HepG2 (cell line): Measurements from ENCODE around the gene TCF25. TPM values are rescaled to one million over a fixed set of nuclear protein-coding genes. Genes with fewer than 3 reads are reported as not detected.
A peak's percentile ranks its signal among the peaks of the same experiment; 100 is the strongest.

Experiments used
- ARNT2 ChIP-seq: sonication (generic); formaldehyde crosslinking; IDR thresholded peaks from 2 replicates; pipeline ENCODE4 v1.8.0; 2022; ENCODE audit warnings: mild to moderate bottlenecking, low read depth, missing genetic modification reagents, moderate library complexity
- ASH2L ChIP-seq: fragments of 300-600, 200-600 bp; sonication (generic); IDR thresholded peaks from 2 replicates; pipeline ENCODE4 v1.7.0; 2017; ENCODE audit warnings: low read depth, mild to moderate bottlenecking, moderate library complexity, mixed read lengths, low read length; ENCODE audit not compliant: insufficient read length
- BORCS8-MEF2B ChIP-seq: sonication (generic); formaldehyde crosslinking; IDR thresholded peaks from 2 replicates; pipeline ENCODE4 v1.8.0; 2022; ENCODE audit warnings: mild to moderate bottlenecking, missing genetic modification reagents
- CAMTA2 ChIP-seq: sonication (generic); formaldehyde crosslinking; IDR thresholded peaks from 2 replicates; pipeline ENCODE4 v1.4.0; 2020; ENCODE audit warnings: mild to moderate bottlenecking, missing genetic modification reagents, borderline replicate concordance
- CBX2 ChIP-seq, 2 experiments: fragments of 200-600 bp in 1 of 2; sonication (generic); formaldehyde crosslinking in 1 of 2; IDR thresholded peaks; 2 replicates each; pipeline versions ENCODE4 v1.7.0 to v1.8.1; 2018 to 2022; ENCODE audit warnings: low read depth in 2 of 2, low read length in 1 of 2, mild to moderate bottlenecking in 1 of 2, missing genetic modification reagents in 1 of 2
- DRAP1 ChIP-seq: IDR thresholded peaks from 2 replicates; pipeline ENCODE4 v1.6.1; 2016; ENCODE audit warnings: missing genetic modification reagents, missing compliant biosample characterization
- KLF13 ChIP-seq: sonication (generic); formaldehyde crosslinking; IDR thresholded peaks from 2 replicates; pipeline ENCODE4 v1.4.0; 2020; ENCODE audit warnings: mild to moderate bottlenecking, missing genetic modification reagents
- MAFK ChIP-seq, 2 experiments: IDR thresholded peaks in 1 of 2; conservative IDR thresholded peaks in 1 of 2; 2 replicates each; pipeline ENCODE4 v1.6.1; 2011; ENCODE audit warnings: improper control_type of control experiment in 2 of 2, low read length in 2 of 2
- MLX ChIP-seq: IDR thresholded peaks from 2 replicates; pipeline ENCODE4 v1.6.1; 2016
- NBN ChIP-seq: fragments of 450-650 bp; conservative IDR thresholded peaks from 2 replicates; pipeline ENCODE4 v1.6.1; 2017
- NCOA5 ChIP-seq: sonication (generic); formaldehyde crosslinking; IDR thresholded peaks from 2 replicates; pipeline ENCODE4 v1.4.0; 2020; ENCODE audit warnings: missing genetic modification reagents
- NONO ChIP-seq, 2 experiments: fragments of 450-650 bp in 1 of 2; sonication (generic) in 1 of 2; formaldehyde crosslinking in 1 of 2; IDR thresholded peaks in 1 of 2; conservative IDR thresholded peaks in 1 of 2; 2 replicates each; pipeline versions ENCODE4 v1.6.1 to v1.8.0; 2017 to 2022; ENCODE audit warnings: mild to moderate bottlenecking in 1 of 2, missing genetic modification reagents in 1 of 2, moderate library complexity in 1 of 2
- TBX2 ChIP-seq: sonication (generic); formaldehyde crosslinking; IDR thresholded peaks from 2 replicates; pipeline ENCODE4 v1.5.0; 2020; ENCODE audit warnings: missing genetic modification reagents, mild to moderate bottlenecking, borderline replicate concordance
- ZBTB42 ChIP-seq: sonication (generic); formaldehyde crosslinking; IDR thresholded peaks from 2 replicates; pipeline ENCODE4 v1.5.0; 2020; ENCODE audit warnings: mild to moderate bottlenecking, missing genetic modification reagents
- ZBTB44 ChIP-seq: sonication (generic); formaldehyde crosslinking; IDR thresholded peaks from 2 replicates; pipeline ENCODE4 v1.4.0; 2020; ENCODE audit warnings: missing genetic modification reagents
- ZNF292 ChIP-seq: sonication (generic); formaldehyde crosslinking; IDR thresholded peaks from 2 replicates; pipeline ENCODE4 v1.8.1; 2022; ENCODE audit warnings: mild to moderate bottlenecking, low read depth, missing genetic modification reagents, borderline replicate concordance
- ZNF644 ChIP-seq: IDR thresholded peaks from 2 replicates; pipeline ENCODE4 v1.6.1; 2016; ENCODE audit warnings: low read depth
- ZNF670 ChIP-seq: sonication (generic); formaldehyde crosslinking; IDR thresholded peaks from 2 replicates; pipeline ENCODE4 v1.8.0; 2022; ENCODE audit warnings: mild to moderate bottlenecking, missing genetic modification reagents, borderline replicate concordance
- ZNF7 ChIP-seq: IDR thresholded peaks from 2 replicates; pipeline ENCODE4 v1.6.1; 2016; ENCODE audit warnings: missing biosample characterization, missing genetic modification reagents
- polyA plus RNA-seq, 8 experiments: library from polyadenylated mRNA; depleted of rRNA in 3 of 8; stranded (reverse) in 7 of 8; unstranded in 1 of 8; fragments of >200 nt; fragmentation: Illumina TruSeq in 4 of 8; extraction: Trizol in 4 of 8; gene quantifications; 2 replicates each; pipeline versions ENCODE4 v1.2.1 to v1.2.3, GENCODE V29; 2011 to 2016; ENCODE audit warnings: low read depth in 4 of 8, missing spikeins in 1 of 8, mixed read lengths in 1 of 8; ENCODE audit not compliant: insufficient read depth in 1 of 8
- total RNA-seq, 5 experiments: library from RNA; depleted of rRNA; stranded (reverse); fragments of >200 nt; fragmentation: Illumina TruSeq; extraction: Trizol; gene quantifications; 2 replicates each; pipeline ENCODE4 v1.2.3, GENCODE V29; 2016; ENCODE audit warnings: low read depth in 1 of 5
- TF ChIP-seq, protein P1 (sequence below): sonication (generic); formaldehyde crosslinking; IDR thresholded peaks from 2 replicates; pipeline ENCODE4 v1.4.0; 2020; ENCODE audit warnings: mild to moderate bottlenecking, missing genetic modification reagents
- TF ChIP-seq, protein P2 (sequence below): sonication (generic); formaldehyde crosslinking; IDR thresholded peaks from 2 replicates; pipeline ENCODE4 v1.4.0; 2020; ENCODE audit warnings: missing genetic modification reagents, mild to moderate bottlenecking, borderline replicate concordance

Gene TCF25
- total and polyA plus RNA-seq, 2 of the 13 experiments (the other 11 are each of a cell fraction or from before 2014, with no cell fraction given): 138 to 206 TPM

- TF ChIP-seq KLF13 (CRISPR knock-in tag) (0 out of 2 replicates have a peak, but pooled peaks have one; percentile 63), TBX2 (peak; percentile 51), ZNF670 (CRISPR knock-in tag) (0 out of 2 replicates have a peak, but pooled peaks have one; percentile 69), ZBTB42 (peak; percentile 46; the same call in 1 of the 2 replicates), MLX (0 out of 2 replicates have a peak, but pooled peaks have one; percentile 23), NBN (no peak), CAMTA2 (CRISPR knock-in tag) (peak; percentile 20), MAFK (conservative IDR thresholded peaks at IDR 0.05 in 1 of 2, IDR thresholded peaks at IDR 0.05 in 1 of 2; ENCODE audit: low read length in 2 of 2) (0 out of 4 replicates have a peak, but pooled peaks of 1 of the 2 experiments have one; percentile 41), NCOA5 (CRISPR knock-in tag) (no peak), ZNF644 (CRISPR knock-in tag) (no peak), CBX2 (IDR thresholded peaks at IDR 0.05; ENCODE audit: low read depth, low read length) (no peak), CBX2 (CRISPR knock-in tag; IDR thresholded peaks at IDR 0.05; ENCODE audit: low read depth) (no peak), ZNF292 (no peak), ZBTB44 (CRISPR knock-in tag) (no peak), ASH2L (no peak), ZNF7 (CRISPR knock-in tag) (no peak), NONO (IDR thresholded peaks at IDR 0.05) (no peak), NONO (CRISPR knock-in tag; conservative IDR thresholded peaks at IDR 0.05) (no peak; the same call in 1 of the 2 replicates), BORCS8-MEF2B (CRISPR knock-in tag) (no peak), DRAP1 (CRISPR knock-in tag) (peak; percentile 91), ARNT2 (CRISPR knock-in tag) (peak; percentile 50)
- TF ChIP-seq, protein P1, sequence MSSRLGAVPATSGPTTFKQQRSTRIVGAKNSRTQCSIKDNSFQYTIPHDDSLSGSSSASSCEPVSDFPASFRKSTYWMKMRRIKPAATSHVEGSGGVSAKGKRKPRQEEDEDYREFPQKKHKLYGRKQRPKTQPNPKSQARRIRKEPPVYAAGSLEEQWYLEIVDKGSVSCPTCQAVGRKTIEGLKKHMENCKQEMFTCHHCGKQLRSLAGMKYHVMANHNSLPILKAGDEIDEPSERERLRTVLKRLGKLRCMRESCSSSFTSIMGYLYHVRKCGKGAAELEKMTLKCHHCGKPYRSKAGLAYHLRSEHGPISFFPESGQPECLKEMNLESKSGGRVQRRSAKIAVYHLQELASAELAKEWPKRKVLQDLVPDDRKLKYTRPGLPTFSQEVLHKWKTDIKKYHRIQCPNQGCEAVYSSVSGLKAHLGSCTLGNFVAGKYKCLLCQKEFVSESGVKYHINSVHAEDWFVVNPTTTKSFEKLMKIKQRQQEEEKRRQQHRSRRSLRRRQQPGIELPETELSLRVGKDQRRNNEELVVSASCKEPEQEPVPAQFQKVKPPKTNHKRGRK (CRISPR knock-in tag): no peak; the same call in 1 of the 2 replicates
- TF ChIP-seq, protein P2, sequence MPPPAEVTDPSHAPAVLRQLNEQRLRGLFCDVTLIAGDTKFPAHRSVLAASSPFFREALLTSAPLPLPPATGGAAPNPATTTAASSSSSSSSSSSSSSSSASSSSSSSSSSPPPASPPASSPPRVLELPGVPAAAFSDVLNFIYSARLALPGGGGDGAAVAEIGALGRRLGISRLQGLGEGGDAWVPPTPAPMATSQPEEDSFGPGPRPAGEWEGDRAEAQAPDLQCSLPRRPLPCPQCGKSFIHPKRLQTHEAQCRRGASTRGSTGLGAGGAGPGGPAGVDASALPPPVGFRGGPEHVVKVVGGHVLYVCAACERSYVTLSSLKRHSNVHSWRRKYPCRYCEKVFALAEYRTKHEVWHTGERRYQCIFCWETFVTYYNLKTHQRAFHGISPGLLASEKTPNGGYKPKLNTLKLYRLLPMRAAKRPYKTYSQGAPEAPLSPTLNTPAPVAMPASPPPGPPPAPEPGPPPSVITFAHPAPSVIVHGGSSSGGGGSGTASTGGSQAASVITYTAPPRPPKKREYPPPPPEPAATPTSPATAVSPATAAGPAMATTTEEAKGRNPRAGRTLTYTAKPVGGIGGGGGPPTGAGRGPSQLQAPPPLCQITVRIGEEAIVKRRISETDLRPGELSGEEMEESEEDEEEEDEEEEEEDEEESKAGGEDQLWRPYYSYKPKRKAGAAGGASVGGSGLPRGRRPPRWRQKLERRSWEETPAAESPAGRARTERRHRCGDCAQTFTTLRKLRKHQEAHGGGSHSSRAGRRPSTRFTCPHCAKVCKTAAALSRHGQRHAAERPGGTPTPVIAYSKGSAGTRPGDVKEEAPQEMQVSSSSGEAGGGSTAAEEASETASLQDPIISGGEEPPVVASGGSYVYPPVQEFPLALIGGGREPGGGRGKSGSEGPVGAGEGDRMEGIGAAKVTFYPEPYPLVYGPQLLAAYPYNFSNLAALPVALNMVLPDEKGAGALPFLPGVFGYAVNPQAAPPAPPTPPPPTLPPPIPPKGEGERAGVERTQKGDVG (CRISPR knock-in tag): peak; percentile 66; the same call in 1 of the 2 replicates
These were observed 48.5 kb downstream of the TCF25 start (continued) for GRCh38 chr16:89921702-89922476.
